SK-N-SH (cell line): ENCODE results near the gene TAB3. TPM values are rescaled to one million over a fixed set of nuclear protein-coding genes. Genes with fewer than 3 reads are reported as not detected.

Experiments
- CTCF ChIA-PET: fragments of 300-600, 350-600 bp; formaldehyde crosslinking; extraction: SDS; loops from one replicate; lab custom pipeline; 2021; lab: Yijun Ruan, JAX
- POLR2A ChIA-PET: fragments of 350-600 bp; sonication (Branson Sonifier 250); formaldehyde crosslinking; extraction: SDS; loops from one replicate; lab custom pipeline; 2020; ENCODE audit warnings: antibody characterized with exemption, inconsistent platforms; lab: Yijun Ruan, JAX
- DNase-seq: peaks from one replicate; pipeline ENCODE4 v3.0.0; 2012
- H2AFZ ChIP-seq: fragments of 200-600 bp; sonication (generic); 2 replicates; pipeline ENCODE4 v1.8.1; 2016; ENCODE audit warnings: antibody characterized with exemption, mild to moderate bottlenecking, low read depth
- H3F3A ChIP-seq: fragments of 200-600 bp; sonication (generic); replicated peaks from 2 replicates; pipeline ENCODE3; 2016; ENCODE audit warnings: antibody characterized with exemption, mild to moderate bottlenecking; ENCODE audit not compliant: insufficient read depth
- H3K27ac ChIP-seq, 2 experiments: fragments of 200-500 bp in 1 of 2; fragments of 200-600 bp in 1 of 2; sonication (Bioruptor generic) in 1 of 2; sonication (generic), shearing (Covaris generic) in 1 of 2; 2 replicates each; pipeline versions ENCODE4 v1.5.1 to v1.6.1; 2014 to 2016; ENCODE audit warnings: low read depth in 2 of 2, inconsistent platforms in 1 of 2, low read length in 1 of 2, mild to moderate bottlenecking in 1 of 2, mixed read lengths in 1 of 2
- H3K27me3 ChIP-seq: fragments of 200-600 bp; sonication (generic), shearing (Covaris generic); 2 replicates; pipeline ENCODE4 v1.6.1; 2016; ENCODE audit warnings: mixed run types; ENCODE audit not compliant: insufficient read depth
- H3K36me3 ChIP-seq, 2 experiments: fragments of 200-500 bp in 1 of 2; fragments of 200-600 bp in 1 of 2; sonication (Bioruptor generic) in 1 of 2; sonication (generic) in 1 of 2; replicated peaks in 1 of 2; 2 replicates each; pipeline versions ENCODE3 to v1.5.1; 2014 to 2016; ENCODE audit warnings: low read length in 1 of 2, mild to moderate bottlenecking in 1 of 2; ENCODE audit not compliant: insufficient read depth in 2 of 2, control insufficient read depth in 1 of 2
- H3K4me1 ChIP-seq, 2 experiments: fragments of 200-500 bp in 1 of 2; fragments of 200-600 bp in 1 of 2; sonication (Bioruptor generic) in 1 of 2; sonication (generic), shearing (Covaris generic) in 1 of 2; 2 replicates each; pipeline versions ENCODE4 v1.5.1 to v1.6.1; 2014 to 2016; ENCODE audit warnings: low read depth in 1 of 2, low read length in 1 of 2, mixed run types in 1 of 2; ENCODE audit not compliant: insufficient read depth in 2 of 2, control insufficient read depth in 1 of 2
- H3K4me2 ChIP-seq: fragments of 200-600 bp; sonication (generic), shearing (Covaris generic); 2 replicates; pipeline ENCODE4 v1.6.1; 2017; ENCODE audit warnings: mixed run types
- H3K4me3 ChIP-seq, 2 experiments: fragments of 200-500 bp in 1 of 2; fragments of 200-600 bp in 1 of 2; sonication (Bioruptor generic) in 1 of 2; sonication (generic), shearing (Covaris generic) in 1 of 2; 2 replicates each; pipeline versions ENCODE4 v1.5.1 to v1.8.1; 2014 to 2016; ENCODE audit warnings: low read depth in 2 of 2, inconsistent platforms in 1 of 2, low read length in 1 of 2, mild to moderate bottlenecking in 1 of 2, mixed read lengths in 1 of 2, moderate library complexity in 1 of 2
- H3K79me2 ChIP-seq: fragments of 200-600 bp; sonication (generic); 2 replicates; pipeline ENCODE4 v1.8.1; 2017; ENCODE audit warnings: mild to moderate bottlenecking; ENCODE audit not compliant: insufficient read depth
- H3K9ac ChIP-seq: fragments of 200-600 bp; sonication (generic); 2 replicates; pipeline ENCODE4 v1.6.1; 2017; ENCODE audit warnings: mixed run types
- H3K9me2 ChIP-seq: fragments of 200-600 bp; sonication (generic); 2 replicates; pipeline ENCODE4 v1.6.1; 2017; ENCODE audit warnings: mixed run types
- H3K9me3 ChIP-seq: fragments of 200-600 bp; sonication (generic); 2 replicates; pipeline ENCODE4 v1.6.1; 2017; ENCODE audit warnings: mixed run types, mild to moderate bottlenecking, moderate library complexity
- H4K20me1 ChIP-seq: fragments of 200-600 bp; sonication (generic); 2 replicates; pipeline ENCODE4 v1.6.1; 2017; ENCODE audit warnings: mild to moderate bottlenecking, mixed run types; ENCODE audit not compliant: insufficient read depth
- EP300 ChIP-seq, 2 experiments: IDR thresholded peaks; 2 replicates each; pipeline versions ENCODE4 v1.4.0 to v1.6.1; 2012; ENCODE audit warnings: borderline replicate concordance in 1 of 2, low read depth in 1 of 2, low read length in 1 of 2
- FOXJ3 ChIP-seq: sonication (generic); formaldehyde crosslinking; IDR thresholded peaks from 2 replicates; pipeline ENCODE4 v1.5.1; 2020; ENCODE audit warnings: mild to moderate bottlenecking, missing genetic modification reagents
- GABPA ChIP-seq: IDR thresholded peaks from 2 replicates; pipeline ENCODE4 v1.4.0; 2012; ENCODE audit warnings: low read depth, mild to moderate bottlenecking
- GATA2 ChIP-seq: sonication (generic); formaldehyde crosslinking; IDR thresholded peaks from 2 replicates; pipeline ENCODE4 v1.5.0; 2020; ENCODE audit warnings: mild to moderate bottlenecking, missing genetic modification reagents
- IRF3 ChIP-seq: fragments of 150-350 bp; IDR thresholded peaks from 2 replicates; pipeline ENCODE4 v1.6.1; 2016; ENCODE audit warnings: mild to moderate bottlenecking, low read depth, low read length
- JUND ChIP-seq: IDR thresholded peaks from 2 replicates; pipeline ENCODE4 v1.4.0; 2012
- MEF2A ChIP-seq: IDR thresholded peaks from 2 replicates; pipeline ENCODE4 v1.4.0; 2012; ENCODE audit warnings: low read depth, borderline replicate concordance
- NFIC ChIP-seq: IDR thresholded peaks from 2 replicates; pipeline ENCODE4 v1.4.0; 2012; ENCODE audit warnings: borderline replicate concordance
- NRF1 ChIP-seq: IDR thresholded peaks from 2 replicates; pipeline ENCODE4 v1.6.1; 2012; ENCODE audit warnings: low read depth, mild to moderate bottlenecking, low read length
- POLR2AphosphoS5 ChIP-seq: IDR thresholded peaks from 2 replicates; pipeline ENCODE4 v1.6.1; 2012; ENCODE audit warnings: low read depth, low read length
- RAD21 ChIP-seq: IDR thresholded peaks from 2 replicates; pipeline ENCODE4 v1.6.1; 2012; ENCODE audit warnings: mild to moderate bottlenecking, low read length
- RFX5 ChIP-seq: IDR thresholded peaks from 2 replicates; pipeline ENCODE4 v1.6.1; 2012; ENCODE audit warnings: mild to moderate bottlenecking, improper control_type of control experiment, low read length
- SIN3A ChIP-seq: IDR thresholded peaks from 2 replicates; pipeline ENCODE4 v1.6.1; 2012; ENCODE audit warnings: low read depth, mild to moderate bottlenecking, low read length, moderate library complexity, borderline replicate concordance
- SMC3 ChIP-seq: IDR thresholded peaks from 2 replicates; pipeline ENCODE4 v1.6.1; 2012; ENCODE audit warnings: low read depth, low read length, improper control_type of control experiment
- TEAD4 ChIP-seq: IDR thresholded peaks from 2 replicates; pipeline ENCODE4 v1.4.0; 2012; ENCODE audit warnings: mild to moderate bottlenecking, borderline replicate concordance; ENCODE audit not compliant: insufficient read depth
- USF1 ChIP-seq: IDR thresholded peaks from 2 replicates; pipeline ENCODE4 v1.4.0; 2012; ENCODE audit warnings: low read depth, borderline replicate concordance
- USF2 ChIP-seq: fragments of 150-350 bp; IDR thresholded peaks from 2 replicates; pipeline ENCODE4 v1.6.1; 2017; ENCODE audit warnings: antibody characterized with exemption, low read length, low read depth, borderline replicate concordance
- YY1 ChIP-seq: IDR thresholded peaks from 2 replicates; pipeline ENCODE4 v1.4.0; 2012; ENCODE audit warnings: low read depth, mild to moderate bottlenecking
- WGBS: methylation state at CpG from one replicate; pipeline ENCODE4 v1.1.6; 2017; ENCODE audit warnings: low lambda C conversion rate; 5-methylcytosine and 5-hydroxymethylcytosine counted together
- polyA plus RNA-seq, 3 experiments: library from polyadenylated mRNA; depleted of rRNA; stranded (reverse); fragments of >200 nt; gene quantifications; 2 replicates each; pipeline ENCODE4 v1.2.3, GENCODE V29; 2012
- TF ChIP-seq, protein P1 (sequence below): IDR thresholded peaks from 2 replicates; pipeline ENCODE4 v1.6.1; 2012; ENCODE audit warnings: mild to moderate bottlenecking, low read depth, low read length, moderate library complexity

TAB3 gene
- polyA plus RNA-seq, 1 of the 3 experiments (the other 2 are of a cell fraction), result 9.2 TPM

DNA sequence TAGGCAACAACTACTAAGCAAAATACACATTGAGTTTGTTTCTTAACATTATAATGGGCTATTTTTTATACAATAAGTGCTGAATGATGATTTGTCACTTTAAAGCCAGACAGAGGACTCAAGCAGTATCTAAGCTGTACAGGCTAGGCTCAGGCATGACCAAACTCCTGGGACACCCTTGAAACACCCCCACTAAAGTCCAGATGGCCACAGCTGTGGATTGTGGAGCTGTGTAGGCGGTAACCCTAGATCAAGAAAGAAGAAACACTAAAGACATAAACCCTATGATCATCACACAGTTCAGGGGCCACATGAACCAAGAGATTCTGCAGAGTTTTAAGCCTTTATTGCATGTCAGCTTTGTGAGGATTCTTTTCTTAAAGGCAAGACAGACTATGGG lies 25.1 kb downstream of the TAB3 start:
- 22% methylated on average over 1 of the region's 1 CpG for WGBS

More for the DNA sequence above, 25.1 kb downstream of the TAB3 start:
- peaks cover 3 to 12% of the 10 kb centered on the region in 2 experiments for H3K36me3 ChIP-seq
- no peak overlapping the region for H3K4me3 ChIP-seq
- no peak overlapping the region for H3K9ac ChIP-seq
- no peak overlapping the region for H3K4me2 ChIP-seq
- DNase-seq, result no peak
- no peaks in the 10 kb centered on the region for H3K9me2 ChIP-seq
- no peaks in the 10 kb centered on the region for H3K27me3 ChIP-seq
- no peak for TF ChIP-seq POLR2AphosphoS5
- TF ChIP-seq NFIC, result no peak
- no peak for TF ChIP-seq RFX5
- TF ChIP-seq JUND, result no peak
- TF ChIP-seq SMC3, result no peak
- no peak for TF ChIP-seq GABPA
- no peak for TF ChIP-seq RAD21
- no peak for TF ChIP-seq USF2
- no peak for TF ChIP-seq FOXJ3 (CRISPR knock-in tag)
- no peak for TF ChIP-seq MEF2A
- TF ChIP-seq, protein P1, sequence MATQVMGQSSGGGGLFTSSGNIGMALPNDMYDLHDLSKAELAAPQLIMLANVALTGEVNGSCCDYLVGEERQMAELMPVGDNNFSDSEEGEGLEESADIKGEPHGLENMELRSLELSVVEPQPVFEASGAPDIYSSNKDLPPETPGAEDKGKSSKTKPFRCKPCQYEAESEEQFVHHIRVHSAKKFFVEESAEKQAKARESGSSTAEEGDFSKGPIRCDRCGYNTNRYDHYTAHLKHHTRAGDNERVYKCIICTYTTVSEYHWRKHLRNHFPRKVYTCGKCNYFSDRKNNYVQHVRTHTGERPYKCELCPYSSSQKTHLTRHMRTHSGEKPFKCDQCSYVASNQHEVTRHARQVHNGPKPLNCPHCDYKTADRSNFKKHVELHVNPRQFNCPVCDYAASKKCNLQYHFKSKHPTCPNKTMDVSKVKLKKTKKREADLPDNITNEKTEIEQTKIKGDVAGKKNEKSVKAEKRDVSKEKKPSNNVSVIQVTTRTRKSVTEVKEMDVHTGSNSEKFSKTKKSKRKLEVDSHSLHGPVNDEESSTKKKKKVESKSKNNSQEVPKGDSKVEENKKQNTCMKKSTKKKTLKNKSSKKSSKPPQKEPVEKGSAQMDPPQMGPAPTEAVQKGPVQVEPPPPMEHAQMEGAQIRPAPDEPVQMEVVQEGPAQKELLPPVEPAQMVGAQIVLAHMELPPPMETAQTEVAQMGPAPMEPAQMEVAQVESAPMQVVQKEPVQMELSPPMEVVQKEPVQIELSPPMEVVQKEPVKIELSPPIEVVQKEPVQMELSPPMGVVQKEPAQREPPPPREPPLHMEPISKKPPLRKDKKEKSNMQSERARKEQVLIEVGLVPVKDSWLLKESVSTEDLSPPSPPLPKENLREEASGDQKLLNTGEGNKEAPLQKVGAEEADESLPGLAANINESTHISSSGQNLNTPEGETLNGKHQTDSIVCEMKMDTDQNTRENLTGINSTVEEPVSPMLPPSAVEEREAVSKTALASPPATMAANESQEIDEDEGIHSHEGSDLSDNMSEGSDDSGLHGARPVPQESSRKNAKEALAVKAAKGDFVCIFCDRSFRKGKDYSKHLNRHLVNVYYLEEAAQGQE, result no peak
- no peak for TF ChIP-seq EP300 (IDR thresholded peaks at IDR 0.05; ENCODE audit: borderline replicate concordance in 1 of 2, low read depth in 1 of 2, low read length in 1 of 2)
- TF ChIP-seq IRF3, result no peak
- no peak for TF ChIP-seq NRF1
- TF ChIP-seq TEAD4, result no peak
- no peak for TF ChIP-seq USF1
- no peak for TF ChIP-seq YY1
- TF ChIP-seq GATA2 (CRISPR knock-in tag), result no peak
- TF ChIP-seq SIN3A, result no peak
- POLR2A ChIA-PET, result no interaction called here
- no peaks in the 10 kb centered on the region for H4K20me1 ChIP-seq
- no peaks in the 10 kb centered on the region for H3K79me2 ChIP-seq
- CTCF ChIA-PET, result interaction anchor here (1.2 to 1.8 kb wide), 3 partner anchors 9 to 126 kb away, joined by 3 to 5 read pairs (median 3); no protein-coding TSS in a partner anchor
- no peaks in the 10 kb centered on the region for H3K9me3 ChIP-seq
- no peak overlapping the region for H2AFZ ChIP-seq
- H3K4me1 ChIP-seq, result no peaks in the 10 kb centered on the region
- H3K27ac ChIP-seq, result no peak overlapping the region
- no peaks in the 10 kb centered on the region for H3F3A ChIP-seq
